GM04504 (cell line): Measurements from ENCODE around the gene SECTM1.

Source experiments
- DNase-seq: peaks from one replicate; pipeline ENCODE4 v3.0.0-alpha.2; 2012; ENCODE audit warnings: low read depth

SECTM1 gene

GRCh38 chr17:82327757-82328140 lies 5.8 kb downstream of the SECTM1 start:
- DNase-seq: no peak

- DNase-seq: no peak
These were observed 6.3 kb downstream of the SECTM1 start for GRCh38 chr17:82327289-82327688.

GRCh38 chr17:82325286-82326180 lies 8.0 kb downstream of the SECTM1 start:
- DNase-seq: no peak

- DNase-seq: no peak
These were observed 8.8 kb downstream of the SECTM1 start for GRCh38 chr17:82324566-82325285.

GRCh38 chr17:82323514-82324234 lies 9.9 kb downstream of the SECTM1 start:
- DNase-seq: no peak

GRCh38 chr17:82322526-82323453 lies 10.8 kb downstream of the SECTM1 start:
- no peak for DNase-seq

GRCh38 chr17:82321947-82322466 lies 11.6 kb downstream of the SECTM1 start:
- DNase-seq: no peak

GRCh38 chr17:82320956-82321927 lies 12.3 kb downstream of the SECTM1 start:
- DNase-seq: no peak

- no peak for DNase-seq
These were observed 13.3 kb downstream of the SECTM1 start for GRCh38 chr17:82320140-82320840.

- DNase-seq: no peak
These were observed 13.9 kb downstream of the SECTM1 start for GRCh38 chr17:82319619-82320062.

GRCh38 chr17:82318772-82319606 lies 14.6 kb downstream of the SECTM1 start:
- DNase-seq: no peak

- DNase-seq: no peak
These were observed 15.4 kb downstream of the SECTM1 start for GRCh38 chr17:82318169-82318498.

- no peak for DNase-seq
These were observed 16.0 kb downstream of the SECTM1 start, which contains the start of gene CD7 for GRCh38 chr17:82317394-82318168. CD7 (minus strand) TSS chr17:82317608; CDS start chr17:82317495, 113 bp downstream.

- DNase-seq: no peak
These were observed 16.7 kb downstream of the SECTM1 start for GRCh38 chr17:82316651-82317393.

GRCh38 chr17:82315703-82316358 lies 17.7 kb downstream of the SECTM1 start:
- no peak for DNase-seq
